Smooth muscle cell (in vitro differentiated cells): Measurements from ENCODE around the gene AQP12B. TPM values are rescaled to one million over a fixed set of nuclear protein-coding genes. Genes with fewer than 3 reads are reported as not detected.

Source experiments
- DNase-seq: peaks from one replicate; lab custom pipeline; 2025; ENCODE audit not compliant: unreplicated experiment; lab: John Stamatoyannopoulos, UW
- H2AFZ ChIP-seq: fragments of 200-600 bp; sonication (generic); 2 replicates; pipeline ENCODE4 v1.6.0; 2016; ENCODE audit warnings: antibody characterized with exemption, low read depth, mild to moderate bottlenecking
- H3F3A ChIP-seq: fragments of 200-600 bp; sonication (generic); 2 replicates; pipeline ENCODE4 v1.6.0; 2017; ENCODE audit warnings: antibody characterized with exemption, low read depth
- H3K27ac ChIP-seq: fragments of 200-600 bp; sonication (generic); 2 replicates; pipeline ENCODE4 v1.5.1; 2016; ENCODE audit warnings: low read depth, mild to moderate bottlenecking
- H3K27me3 ChIP-seq: fragments of 200-600 bp; sonication (generic); 2 replicates; pipeline ENCODE4 v1.6.1; 2016; ENCODE audit warnings: low read depth, mild to moderate bottlenecking
- H3K36me3 ChIP-seq: fragments of 200-600 bp; sonication (generic); 2 replicates; pipeline ENCODE4 v1.5.1; 2016; ENCODE audit warnings: low read depth
- H3K4me1 ChIP-seq: fragments of 200-600 bp; sonication (generic); 2 replicates; pipeline ENCODE4 v1.5.1; 2016; ENCODE audit warnings: low read depth
- H3K4me2 ChIP-seq: fragments of 200-600 bp; sonication (generic); 2 replicates; pipeline ENCODE4 v1.6.0; 2016; ENCODE audit warnings: mild to moderate bottlenecking
- H3K4me3 ChIP-seq: fragments of 200-600 bp; sonication (generic); 2 replicates; pipeline ENCODE4 v1.5.1; 2016; ENCODE audit warnings: mild to moderate bottlenecking
- H3K79me2 ChIP-seq: fragments of 200-600 bp; sonication (generic); 2 replicates; pipeline ENCODE4 v1.6.0; 2016; ENCODE audit warnings: low read depth, mild to moderate bottlenecking
- H3K9ac ChIP-seq: fragments of 200-600 bp; sonication (generic); 2 replicates; pipeline ENCODE4 v1.6.0; 2016; ENCODE audit warnings: low read depth
- H3K9me3 ChIP-seq: fragments of 200-600 bp; sonication (generic); replicated peaks from 2 replicates; pipeline ENCODE4 v1.5.1; 2016; ENCODE audit warnings: low read depth
- H4K20me1 ChIP-seq: fragments of 200-600 bp; sonication (generic); 2 replicates; pipeline ENCODE4 v1.6.0; 2016; ENCODE audit warnings: low read depth
- CTCF ChIP-seq: fragments of 200-600 bp; sonication (generic); IDR thresholded peaks from 2 replicates; pipeline ENCODE4 v1.5.1; 2017; ENCODE audit warnings: borderline replicate concordance, mild to moderate bottlenecking, antibody characterized with exemption; ENCODE audit not compliant: insufficient read depth, poor library complexity, severe bottlenecking
- WGBS: methylation state at CpG from one replicate; pipeline ENCODE4 v1.1.7; 2016; ENCODE audit warnings: low lambda C conversion rate; 5-methylcytosine and 5-hydroxymethylcytosine counted together
- polyA plus RNA-seq: library from polyadenylated mRNA; unstranded; fragments of >200 nt; fragmentation: Nextera tagmentation; extraction: Ambion mirVana; gene quantifications from 2 replicates; pipeline ENCODE4 v1.2.1, GENCODE V29; 2016
- total RNA-seq: library from RNA; depleted of rRNA; stranded (reverse); fragments of >200 nt; gene quantifications from 2 replicates; pipeline ENCODE4 v1.2.3, GENCODE V29; 2014

The AQP12B gene
- total and polyA plus RNA-seq, 2 experiments from 2014 or later, result not detected

- Histone ChIP-seq H3K36me3 (no peaks in the 10 kb centered on the region), H3K4me1 (no peaks in the 10 kb centered on the region), H3K4me2 (no peak overlapping the region), H3F3A (no peaks in the 10 kb centered on the region), H3K79me2 (no peaks in the 10 kb centered on the region), H3K4me3 (no peak overlapping the region), H2AFZ (no peak overlapping the region), H3K9ac (no peak overlapping the region), H4K20me1 (no peaks in the 10 kb centered on the region), H3K9me3 (no peaks in the 10 kb centered on the region), H3K27me3 (no peaks in the 10 kb centered on the region), H3K27ac (no peak overlapping the region)
- no peak for TF ChIP-seq CTCF
- no peak for DNase-seq
- 95% methylated on average over 12 of the region's 14 CpGs for WGBS
Measured at GRCh38 chr2:240726876-240727275, 44.2 kb upstream of the AQP12B start.

- H3K4me1 ChIP-seq, result no peaks in the 10 kb centered on the region
- H3F3A ChIP-seq, result no peaks in the 10 kb centered on the region
- DNase-seq, result no peak
- H3K9ac ChIP-seq, result no peak overlapping the region
- no peak for TF ChIP-seq CTCF
- no peaks in the 10 kb centered on the region for H4K20me1 ChIP-seq
- no peaks in the 10 kb centered on the region for H3K27me3 ChIP-seq
- H3K27ac ChIP-seq, result no peak overlapping the region
- no peaks in the 10 kb centered on the region for H3K9me3 ChIP-seq
- H3K4me3 ChIP-seq, result no peak overlapping the region
- no peaks in the 10 kb centered on the region for H3K79me2 ChIP-seq
- 94% methylated on average over 7 of the region's 7 CpGs for WGBS
- H3K36me3 ChIP-seq, result no peaks in the 10 kb centered on the region
- H3K4me2 ChIP-seq, result no peak overlapping the region
- H2AFZ ChIP-seq, result no peak overlapping the region
Measured at GRCh38 chr2:240725671-240726070, 43.0 kb upstream of the AQP12B start.

- Histone ChIP-seq H3K36me3 (no peaks in the 10 kb centered on the region), H3K27me3 (no peaks in the 10 kb centered on the region), H3K4me2 (no peak overlapping the region), H2AFZ (no peak overlapping the region), H3K79me2 (no peaks in the 10 kb centered on the region), H3K9me3 (no peaks in the 10 kb centered on the region), H3K4me1 (no peaks in the 10 kb centered on the region), H3F3A (no peaks in the 10 kb centered on the region), H3K9ac (no peak overlapping the region), H4K20me1 (no peaks in the 10 kb centered on the region), H3K4me3 (no peak overlapping the region), H3K27ac (no peak overlapping the region)
- 93% methylated on average over 12 of the region's 12 CpGs for WGBS
- TF ChIP-seq CTCF, result no peak
- no peak for DNase-seq
Measured at GRCh38 chr2:240725266-240725665, 42.6 kb upstream of the AQP12B start.

- no peak for TF ChIP-seq CTCF
- H3K4me2 ChIP-seq, result no peak overlapping the region
- no peaks in the 10 kb centered on the region for H3K27me3 ChIP-seq
- no peaks in the 10 kb centered on the region for H3F3A ChIP-seq
- H2AFZ ChIP-seq, result no peak overlapping the region
- no peaks in the 10 kb centered on the region for H3K4me1 ChIP-seq
- no peaks in the 10 kb centered on the region for H3K9me3 ChIP-seq
- H3K9ac ChIP-seq, result no peak overlapping the region
- H3K4me3 ChIP-seq, result no peak overlapping the region
- H4K20me1 ChIP-seq, result no peaks in the 10 kb centered on the region
- WGBS, result 98% methylated on average over 9 of the region's 10 CpGs
- DNase-seq, result no peak
- no peaks in the 10 kb centered on the region for H3K79me2 ChIP-seq
- H3K36me3 ChIP-seq, result no peaks in the 10 kb centered on the region
- H3K27ac ChIP-seq, result no peak overlapping the region
Measured at GRCh38 chr2:240724431-240724830, 41.7 kb upstream of the AQP12B start.
